GM18867 (cell line): Measurements from ENCODE around the gene LRRC4.

ENCODE experiments used
- ATAC-seq: cut with Tn5 transposase; IDR thresholded peaks from one replicate; pipeline ENCODE4 v1.9.1; 2021; ENCODE audit warnings: mild to moderate bottlenecking, moderate library complexity; ENCODE audit not compliant: unreplicated experiment

The LRRC4 gene

DNA sequence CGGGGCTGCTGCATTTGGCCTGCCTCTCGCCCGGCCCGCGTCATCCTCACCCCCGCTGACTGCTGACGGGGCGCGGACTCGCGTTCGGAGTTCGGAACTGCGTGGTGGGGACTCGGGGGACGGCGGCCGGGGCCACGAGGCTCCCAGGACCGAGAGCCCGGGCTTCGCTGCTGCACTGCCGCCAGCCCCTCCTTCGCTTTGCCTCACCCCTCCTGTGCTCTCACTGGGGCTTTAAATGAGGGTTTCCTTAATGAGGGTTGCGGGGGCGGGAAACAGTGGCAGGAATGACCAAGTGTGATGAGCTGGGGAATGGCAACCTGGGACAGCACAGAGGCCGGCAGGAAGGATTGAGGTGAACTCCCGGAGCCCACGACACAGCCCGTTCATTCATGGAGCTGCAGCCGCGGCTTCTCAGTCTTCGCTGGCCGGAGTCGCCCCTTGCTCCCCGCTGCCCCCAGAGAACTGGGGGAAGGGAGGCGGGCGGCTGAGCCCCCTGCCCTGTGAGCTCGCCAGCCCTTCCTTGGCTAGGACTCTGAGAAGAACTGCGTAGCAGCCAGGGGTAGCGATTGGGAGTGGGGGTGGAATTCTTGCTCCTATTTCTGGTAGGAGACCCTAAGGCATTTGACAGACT, 1.5 kb upstream of the LRRC4 start:
- ATAC-seq, result no peak

DNA sequence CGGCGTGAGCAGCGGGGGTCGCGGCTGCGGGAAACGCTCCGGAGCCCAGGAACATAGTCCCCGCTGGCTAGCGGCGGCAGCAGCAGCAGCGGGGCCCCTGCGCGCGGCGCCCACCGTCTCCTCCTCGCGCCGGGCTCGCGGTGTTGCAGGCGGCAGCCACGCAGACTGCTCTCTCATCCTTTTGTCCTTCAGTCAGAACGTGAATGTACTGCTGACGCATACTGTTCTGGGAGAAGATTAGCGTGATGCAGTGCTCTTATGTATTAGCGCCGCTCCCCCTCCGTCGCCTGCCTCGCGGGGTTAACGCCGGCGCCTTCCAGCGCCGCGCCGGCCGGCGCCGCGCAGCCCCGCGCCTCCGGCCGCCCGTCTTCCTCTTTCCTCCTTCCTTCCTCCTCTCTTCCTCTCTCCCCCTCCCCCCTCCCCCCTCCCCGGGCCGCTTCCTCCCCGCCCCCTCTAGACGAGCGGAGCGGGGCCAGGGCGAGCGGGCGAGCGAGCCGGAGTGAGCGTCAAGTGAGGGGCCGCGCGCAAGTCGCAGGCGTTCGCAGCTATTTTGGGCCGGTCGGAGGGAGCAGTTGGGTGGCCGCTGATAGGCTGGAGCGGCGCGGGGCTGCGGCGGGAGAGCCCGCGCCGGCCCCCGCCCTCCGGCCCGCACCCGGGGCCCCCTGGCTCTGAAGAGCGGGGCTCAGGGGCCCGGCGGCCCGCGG, 816 bp upstream of the LRRC4 start:
- peak; percentile 58 for ATAC-seq

DNA sequence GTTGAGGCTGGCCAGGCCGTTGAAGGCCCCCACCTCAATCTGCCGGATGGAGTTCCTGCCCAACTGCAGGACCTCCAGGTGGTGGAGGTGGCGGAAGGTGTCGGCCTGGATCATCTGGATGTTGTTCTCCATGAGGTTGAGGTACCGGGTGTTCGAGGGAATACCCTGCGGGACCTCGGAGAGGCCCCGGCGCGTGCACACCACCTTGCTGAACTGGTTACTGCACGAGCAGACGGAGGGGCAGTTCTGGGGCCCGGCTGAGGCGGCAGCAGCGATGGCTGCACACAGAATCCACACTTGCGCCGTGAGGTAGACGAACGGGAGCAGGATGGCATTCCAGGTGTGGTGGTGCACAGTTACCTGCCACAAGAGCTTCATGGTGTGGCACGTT, 979 bp downstream of the LRRC4 start:
- ATAC-seq, result no peak

DNA sequence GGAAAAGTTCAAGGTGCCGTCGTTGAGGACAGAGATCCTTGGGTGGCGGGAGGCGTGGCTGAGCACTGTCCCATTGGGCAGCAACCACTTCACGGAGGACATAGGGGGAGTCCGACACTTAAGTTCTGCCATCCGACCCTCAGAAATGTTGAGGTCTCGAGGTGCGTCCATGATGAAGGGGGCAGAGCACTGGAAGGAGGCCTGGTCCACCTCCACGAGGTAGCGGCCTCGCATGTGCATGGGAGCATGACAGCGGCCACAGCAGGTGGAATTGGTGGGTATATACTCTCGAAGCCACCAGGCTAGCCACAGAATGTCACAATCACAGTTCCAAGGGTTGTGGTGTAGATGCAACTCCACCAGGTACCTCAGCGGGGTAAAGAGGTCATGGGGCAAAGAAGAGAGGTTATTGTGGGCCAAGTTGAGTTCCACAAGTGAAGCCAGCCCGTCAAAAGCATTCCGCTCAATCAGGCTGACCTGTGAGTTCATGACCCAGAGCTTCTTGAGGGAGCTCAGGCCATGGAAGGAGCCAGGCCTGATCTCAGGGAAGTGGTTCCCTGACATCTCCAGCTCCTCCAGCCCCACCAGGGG, 1.7 kb downstream of the LRRC4 start:
- ATAC-seq, result no peak

DNA sequence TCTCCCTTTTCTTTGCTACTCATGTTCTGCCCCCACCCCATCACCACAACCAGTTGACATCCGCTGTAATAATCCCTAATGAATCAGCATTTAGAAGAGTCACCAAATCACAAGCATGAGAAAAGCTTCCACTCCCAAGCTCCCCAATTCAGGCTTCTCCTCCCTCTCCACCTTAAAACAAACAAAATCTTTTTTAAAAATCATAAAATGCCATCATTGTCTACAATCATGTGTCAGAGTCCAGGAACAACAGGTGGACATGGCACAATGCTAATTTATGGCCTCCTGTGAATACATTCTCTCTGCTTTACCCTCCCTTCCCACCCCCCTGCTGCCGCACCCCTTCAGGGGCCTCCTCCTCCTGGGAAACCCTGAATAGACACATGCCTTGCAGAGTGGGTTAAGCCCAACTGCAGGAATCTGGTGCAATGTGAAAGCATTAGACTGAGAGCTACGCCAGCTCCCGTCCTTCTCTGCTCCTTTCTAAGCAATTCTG, 3.7 kb downstream of the LRRC4 start:
- no peak for ATAC-seq

DNA sequence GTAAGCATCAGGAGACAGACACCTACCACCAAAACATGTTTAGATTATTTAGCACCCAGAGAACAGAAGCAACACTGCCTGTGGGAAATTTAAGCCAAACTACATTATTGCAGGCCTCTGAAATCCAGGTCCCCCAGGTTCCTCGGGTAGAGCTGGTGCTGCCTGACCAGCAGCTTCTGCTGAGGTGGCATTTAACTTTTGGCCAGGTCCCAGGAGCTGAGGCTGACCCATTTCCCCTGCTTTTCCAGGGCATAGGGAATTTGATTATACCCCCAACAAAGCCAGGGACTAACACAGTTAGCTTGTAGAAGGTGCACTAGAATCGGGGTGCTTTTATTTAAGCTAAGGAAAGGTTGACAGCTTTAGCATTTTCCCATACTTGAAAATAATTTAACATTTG, 4.7 kb downstream of the LRRC4 start:
- ATAC-seq, result no peak

DNA sequence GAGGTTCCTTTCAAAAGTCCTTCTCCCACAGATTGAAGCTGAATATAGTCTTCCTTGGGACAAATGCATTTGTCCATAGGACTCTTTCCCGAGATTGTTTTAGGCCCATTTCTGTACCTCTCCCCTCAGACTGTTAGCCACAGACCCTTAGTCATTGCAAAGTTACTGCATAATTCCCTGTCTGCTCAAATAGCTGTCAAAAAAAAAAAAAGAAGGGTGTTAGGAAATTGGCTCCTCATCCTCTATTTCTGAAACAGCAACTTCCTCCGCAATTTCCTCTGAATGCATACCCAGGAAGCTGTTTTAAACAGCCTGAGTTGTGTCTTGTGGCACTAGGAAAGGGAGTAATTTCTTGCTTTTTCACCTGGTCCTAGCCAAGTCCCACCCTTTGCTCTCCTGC, 5.4 kb downstream of the LRRC4 start:
- no peak for ATAC-seq

DNA sequence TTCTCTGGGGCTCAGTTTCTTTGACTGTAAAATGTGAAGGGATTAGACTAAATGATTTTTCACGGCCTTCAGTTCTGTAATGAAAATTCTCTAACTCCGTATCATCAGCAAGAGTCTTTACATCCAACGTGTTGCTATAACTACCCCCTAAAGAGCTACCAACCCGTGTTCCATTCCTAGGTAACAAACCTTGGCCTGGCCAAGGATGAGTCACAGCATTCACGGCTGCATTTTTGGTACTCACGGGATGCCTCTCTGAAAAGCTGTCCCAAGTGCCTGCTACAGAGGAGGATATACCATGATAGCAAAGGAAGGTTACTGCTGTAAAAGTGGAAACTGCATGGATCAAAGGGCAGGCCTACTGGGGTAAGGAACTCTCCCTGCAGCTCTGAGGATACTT, 5.9 kb downstream of the LRRC4 start:
- ATAC-seq, result no peak

DNA sequence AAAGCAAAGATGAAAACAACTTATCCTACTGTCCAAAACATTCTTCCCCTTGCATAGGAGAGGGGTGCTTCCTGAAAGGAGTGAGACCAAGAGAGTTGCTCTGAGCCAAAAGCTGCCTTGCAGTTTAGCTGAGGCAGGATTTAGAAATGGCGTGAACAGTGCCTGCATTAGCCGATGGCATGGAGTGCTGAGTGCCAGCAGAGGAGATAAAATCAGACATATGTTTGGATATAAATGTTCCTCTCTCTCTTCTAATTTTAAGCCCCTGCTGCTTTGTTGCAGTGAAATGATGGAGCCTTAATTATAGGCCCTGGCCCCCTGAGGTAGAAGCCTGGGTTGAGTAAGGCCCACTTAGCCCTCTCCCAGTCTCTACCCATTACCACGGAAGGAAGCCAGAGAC, 7.1 kb downstream of the LRRC4 start:
- no peak for ATAC-seq

DNA sequence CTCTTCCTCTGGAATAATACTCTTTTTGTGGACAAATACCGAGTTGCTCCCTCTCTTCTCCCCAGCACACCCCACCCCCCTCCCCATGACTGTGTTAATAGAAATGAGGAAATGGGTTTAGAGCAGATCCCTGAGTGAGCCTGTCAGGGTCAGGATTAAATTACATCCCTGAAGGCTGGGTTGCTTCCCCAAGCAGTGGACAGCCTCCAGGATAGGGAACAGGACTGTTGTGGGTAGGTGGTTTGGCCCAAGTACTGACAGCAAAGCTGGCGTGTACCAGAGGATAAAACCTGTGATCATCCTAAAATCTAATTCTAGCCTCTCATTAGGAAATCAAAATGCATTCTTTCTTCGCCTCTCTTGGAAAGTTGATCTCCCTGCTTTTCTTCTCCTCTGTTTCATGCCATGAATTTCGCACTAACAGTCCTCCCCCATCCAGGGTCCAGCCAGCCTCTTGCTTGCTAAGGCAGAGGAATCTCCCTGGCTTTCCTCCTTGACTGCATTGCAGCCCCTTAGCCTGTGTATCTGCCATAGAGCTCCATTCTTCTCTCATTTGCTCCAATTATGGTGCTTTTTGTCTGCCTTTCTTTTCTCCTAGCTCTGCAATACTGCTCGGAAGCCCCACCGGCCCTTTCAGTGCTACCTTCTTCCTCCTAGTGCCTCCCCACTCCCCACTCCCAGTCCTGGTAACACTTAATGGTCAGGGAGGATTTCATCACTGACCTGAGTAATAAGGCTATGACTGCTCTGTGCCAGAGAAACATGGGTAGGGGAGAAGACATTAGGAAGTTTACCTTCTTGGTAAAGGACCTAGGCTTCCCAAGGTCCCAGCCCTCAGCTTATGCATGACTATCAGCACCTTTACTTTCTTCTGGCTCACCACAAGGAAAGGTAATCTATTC, 8.4 kb downstream of the LRRC4 start:
- no peak for ATAC-seq

DNA sequence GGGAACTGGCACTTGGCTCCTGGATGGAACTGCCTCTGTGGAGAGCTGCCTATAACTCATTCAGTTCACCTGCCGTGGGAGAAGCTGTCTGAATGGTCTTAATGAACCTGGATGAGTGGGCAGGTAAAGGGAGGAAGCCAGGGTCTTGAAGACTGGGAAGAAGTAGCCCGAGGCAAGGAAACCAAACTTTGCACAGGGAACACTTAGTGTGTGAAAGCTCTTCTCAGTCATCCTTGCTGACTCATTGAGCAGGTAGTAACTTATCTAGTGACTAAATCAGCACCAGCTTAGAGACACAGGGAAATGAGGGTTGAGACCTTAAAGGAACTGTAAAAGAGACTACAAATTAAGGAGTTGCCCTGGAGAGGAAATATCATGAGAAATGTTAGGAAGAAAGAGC, 9.9 kb downstream of the LRRC4 start:
- ATAC-seq, result no peak

DNA sequence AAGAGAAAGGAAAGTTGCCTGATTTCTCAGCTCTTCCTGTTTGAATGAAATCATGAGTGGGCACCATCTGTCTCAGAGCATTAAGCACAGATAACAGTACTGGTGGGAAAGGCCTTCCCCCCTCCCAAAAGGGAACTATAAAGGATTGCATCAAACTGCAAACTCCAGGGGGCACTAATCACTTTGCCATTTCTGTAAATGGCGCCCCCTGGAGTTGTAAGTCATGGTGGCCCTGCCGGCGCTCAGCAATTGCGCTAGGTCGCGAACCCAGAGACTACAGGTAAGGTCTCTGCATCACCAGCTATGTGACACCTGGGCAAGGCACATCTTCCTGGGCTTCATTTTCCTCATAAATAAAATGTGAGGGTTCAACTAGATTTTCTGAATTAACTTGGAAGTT, 11.1 kb downstream of the LRRC4 start:
- no peak for ATAC-seq

DNA sequence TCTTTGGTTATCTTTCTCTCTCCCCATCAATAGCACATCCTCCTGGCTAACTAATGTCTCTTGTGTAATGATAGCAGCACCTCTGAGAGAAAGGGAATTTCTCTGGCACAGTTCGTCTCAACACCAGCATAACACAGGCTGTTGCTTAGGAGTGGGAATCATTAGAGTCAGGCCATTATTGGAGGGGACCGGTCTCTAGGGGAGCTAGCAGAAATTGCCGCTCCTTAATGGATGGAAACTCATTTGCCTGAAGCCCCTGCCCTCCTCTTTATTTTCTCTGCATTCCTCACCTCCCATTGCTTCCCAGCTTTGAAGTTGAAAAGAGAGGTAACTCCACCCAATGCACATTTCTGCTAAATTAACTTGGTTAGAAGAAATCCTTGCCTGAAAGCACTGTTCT, 11.9 kb downstream of the LRRC4 start:
- no peak for ATAC-seq

DNA sequence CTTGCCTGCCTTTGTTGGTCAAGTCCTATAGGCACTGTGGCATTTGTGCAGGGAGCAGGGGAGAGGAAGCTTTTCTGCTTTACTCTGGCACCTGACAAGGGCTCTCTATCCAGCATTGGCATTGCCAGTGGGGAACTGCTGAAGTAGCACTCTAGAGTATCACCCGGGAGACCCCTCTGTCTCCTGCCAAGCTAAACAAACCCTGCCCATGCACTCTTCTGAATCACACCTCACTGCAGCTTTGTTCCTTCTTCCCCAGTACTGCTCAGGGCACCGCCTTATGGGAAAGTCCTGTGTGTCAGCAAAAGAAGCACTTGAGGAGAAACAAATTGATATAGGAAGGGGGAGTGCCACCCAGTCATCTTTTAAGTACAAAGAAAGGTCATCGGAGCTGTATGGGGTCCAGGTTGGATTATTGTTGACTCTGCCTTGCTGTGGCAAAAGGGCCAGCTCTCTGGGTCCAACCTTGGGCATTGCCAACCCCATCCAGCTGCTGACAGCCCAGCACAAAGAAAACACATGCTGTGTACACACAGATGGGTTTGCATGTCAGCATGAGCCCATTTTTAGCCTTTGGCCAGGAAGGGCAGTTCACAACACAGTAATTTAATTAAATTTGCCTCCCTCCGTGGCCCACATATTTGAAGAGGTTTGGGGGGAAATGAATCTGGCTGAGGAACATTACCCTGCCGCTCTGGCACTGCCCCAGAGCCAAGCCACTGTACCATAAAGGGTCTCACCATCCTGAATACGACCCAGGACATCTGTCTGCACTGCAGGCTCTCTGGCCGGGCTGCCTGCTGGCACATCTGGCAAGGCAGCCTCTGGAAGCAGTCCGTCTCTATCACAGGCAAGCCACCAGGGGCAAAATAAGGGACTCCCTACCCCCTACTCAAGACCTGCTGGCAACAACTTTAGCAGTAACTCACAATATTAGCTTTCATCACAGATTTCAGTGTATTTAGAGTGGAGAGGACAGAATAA, 13.1 kb downstream of the LRRC4 start:
- no peak for ATAC-seq

DNA sequence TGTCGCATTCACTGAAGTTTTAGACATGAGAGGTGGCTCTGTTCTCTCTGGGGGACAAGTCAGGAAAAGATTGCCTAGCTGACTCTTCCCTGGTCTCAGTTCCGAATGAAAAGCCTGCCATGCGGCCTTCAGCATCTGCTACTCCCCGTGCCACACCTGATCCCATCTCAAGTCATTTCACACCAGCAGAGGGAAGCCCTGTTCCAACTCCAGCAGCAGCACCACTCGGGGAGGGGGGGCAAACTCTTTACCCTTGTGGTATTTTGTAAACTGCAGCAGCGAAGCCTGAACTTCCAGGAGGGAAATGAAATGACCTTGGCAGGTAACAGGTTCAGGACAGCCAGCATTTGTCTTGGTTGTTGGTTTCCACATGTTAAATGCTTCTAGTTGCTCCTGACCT, 13.8 kb downstream of the LRRC4 start:
- ATAC-seq, result no peak

DNA sequence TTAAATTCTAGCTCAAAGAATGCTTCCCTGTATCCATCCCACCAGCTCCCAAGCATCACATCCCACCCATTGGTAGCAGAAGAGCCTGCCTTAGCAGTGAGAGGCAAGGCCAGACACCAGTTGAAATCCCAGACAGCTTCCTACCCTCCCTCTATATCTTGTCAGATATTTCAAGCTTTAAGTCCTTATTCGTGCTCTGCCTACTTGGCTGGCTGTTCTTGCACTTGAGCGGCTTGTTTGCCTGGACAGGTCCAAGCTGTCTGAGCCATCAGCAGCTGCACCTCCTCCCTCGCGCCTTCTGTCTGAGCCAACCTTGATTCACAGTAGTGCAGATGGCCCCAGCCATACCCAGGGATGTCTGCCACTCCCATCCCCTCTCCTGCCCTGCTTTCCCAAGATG, 16.4 kb downstream of the LRRC4 start:
- ATAC-seq, result no peak

DNA sequence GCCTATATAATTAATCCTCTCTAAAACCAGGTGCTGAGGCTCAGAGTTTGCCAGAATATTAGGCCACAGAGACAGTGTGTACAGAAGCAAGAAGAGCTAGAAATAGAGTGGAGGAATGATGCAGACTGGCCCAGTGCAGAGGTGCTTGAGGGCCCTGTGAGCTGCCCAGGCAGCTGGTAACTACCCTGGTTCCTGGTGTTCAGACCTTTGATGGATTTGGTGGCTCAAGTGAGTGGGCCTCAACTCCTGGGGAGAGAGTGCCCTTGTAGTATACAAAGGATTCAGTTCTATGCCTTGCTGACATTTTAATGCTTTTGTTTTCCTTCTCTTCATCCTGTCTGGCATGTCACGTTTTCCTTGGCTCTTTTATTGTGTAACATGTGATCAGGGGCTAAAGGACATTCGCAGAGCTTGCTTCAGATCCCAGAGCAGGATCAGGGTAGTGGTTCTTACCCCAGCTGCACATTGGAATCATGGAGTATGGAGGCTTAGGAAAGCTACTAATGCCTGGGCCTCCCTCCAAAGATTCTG, 20.0 kb downstream of the LRRC4 start:
- ATAC-seq, result no peak

DNA sequence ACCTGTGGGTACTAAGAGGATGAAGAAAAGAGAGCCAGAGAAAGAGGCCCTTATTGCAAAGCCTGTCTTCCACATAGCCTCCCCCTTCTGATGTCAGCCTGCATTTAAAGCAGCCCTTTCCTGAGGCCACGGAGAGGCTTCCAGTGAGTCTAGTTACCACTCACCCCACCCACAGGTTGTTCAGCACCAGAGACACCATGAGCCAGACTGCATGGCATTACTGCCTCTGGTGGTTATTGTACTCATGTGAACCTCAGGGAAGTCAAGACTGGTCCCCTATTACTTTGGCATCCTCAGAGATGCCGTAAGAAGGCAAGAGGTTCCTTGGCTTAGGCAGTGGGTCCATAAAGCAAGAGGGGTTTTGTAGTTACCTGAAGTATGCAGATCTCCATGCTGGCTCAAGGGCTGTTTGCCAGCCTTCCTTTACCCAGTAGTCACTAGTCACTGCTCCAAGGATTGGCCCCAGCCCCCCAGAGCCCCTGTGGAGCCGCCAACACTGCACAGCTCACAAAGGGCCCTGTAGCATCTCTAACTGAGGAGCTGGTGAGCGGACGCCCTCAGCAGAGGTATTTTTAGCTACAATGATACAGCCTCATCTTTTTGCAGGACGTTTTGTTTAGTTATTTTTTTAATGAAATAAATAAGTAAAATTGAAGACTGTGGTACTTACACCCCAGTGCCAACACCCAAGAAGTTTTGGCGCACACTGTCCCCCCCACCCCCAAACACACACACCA, 20.7 kb downstream of the LRRC4 start:
- ATAC-seq, result no peak

DNA sequence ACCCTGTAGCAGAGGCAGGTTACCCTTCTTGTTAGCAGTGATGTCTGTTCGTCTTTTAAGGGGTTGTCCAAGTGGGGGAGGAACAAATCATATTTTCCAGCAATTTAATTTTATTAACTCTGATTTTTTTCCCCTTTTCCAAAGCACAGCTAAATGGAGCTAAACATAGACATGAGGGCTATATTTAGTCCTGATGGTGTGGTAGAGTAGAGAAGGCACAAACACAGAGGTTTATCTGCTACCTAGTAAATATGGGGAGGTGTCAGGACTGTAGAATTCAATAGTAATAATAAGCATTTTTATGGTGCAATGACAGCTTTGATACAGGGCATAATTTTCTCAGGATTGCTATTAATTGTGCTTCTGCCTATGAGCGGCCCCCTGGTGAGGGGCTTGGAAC, 22.5 kb downstream of the LRRC4 start:
- ATAC-seq, result no peak
